GM21723 (cell line): ENCODE measurements around the gene OXT.
"Not testable (repeated sequence)": the region's sequence is repeated elsewhere in the genome, so short reads cannot be mapped to it uniquely, and the experiment has no call there.

Experiments
- ATAC-seq: cut with Tn5 transposase; IDR thresholded peaks from one replicate; pipeline ENCODE4 v1.9.1; 2021; ENCODE audit warnings: mild to moderate bottlenecking, moderate library complexity; ENCODE audit not compliant: unreplicated experiment

The OXT gene

DNA sequence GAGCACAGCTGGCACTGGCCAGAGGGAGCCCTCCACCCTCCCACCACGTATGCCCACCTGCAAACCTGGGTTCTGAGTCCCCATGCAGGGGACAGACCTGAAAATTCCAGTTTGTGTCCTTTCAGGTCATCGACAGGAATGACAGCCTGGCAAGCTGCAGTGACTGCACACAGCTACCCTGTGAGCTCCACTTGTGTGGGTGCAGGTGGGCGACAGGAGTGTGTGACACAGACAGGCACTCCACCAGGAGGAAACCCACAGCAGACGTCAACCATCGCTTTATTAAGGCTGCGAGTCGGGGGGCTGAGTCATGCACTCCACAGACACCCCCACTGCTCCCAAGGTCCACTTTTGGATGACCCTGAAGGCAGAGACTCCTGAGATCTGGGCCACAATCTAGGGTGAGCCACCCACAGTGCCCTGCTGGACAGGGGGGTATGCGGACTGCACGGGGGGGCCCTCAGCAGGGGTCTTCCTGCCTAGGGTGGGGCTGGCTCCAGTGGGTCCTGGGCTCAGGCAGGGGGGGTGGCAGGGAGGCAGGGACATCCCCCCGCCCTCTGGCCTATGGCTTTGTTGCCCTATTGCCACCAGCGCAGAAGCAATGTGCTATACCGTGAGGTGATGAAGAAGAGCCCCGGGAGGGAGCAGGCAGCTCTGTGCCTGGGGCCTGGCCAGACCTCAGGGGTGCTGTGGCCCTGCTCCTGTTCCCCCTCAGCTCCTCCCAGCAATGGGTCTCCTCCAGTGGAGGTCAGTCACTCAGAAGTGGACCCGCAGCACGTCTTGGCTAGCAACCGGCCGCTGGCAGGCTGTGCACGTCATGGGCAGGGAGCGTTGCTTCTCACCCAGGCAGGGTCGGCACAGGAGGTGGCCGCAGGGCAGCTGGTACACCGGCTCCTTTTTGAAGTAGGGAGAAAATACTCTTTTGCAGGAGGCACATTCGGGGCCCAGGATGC lies 38.2 kb downstream of the OXT start:
- no peak for ATAC-seq

DNA sequence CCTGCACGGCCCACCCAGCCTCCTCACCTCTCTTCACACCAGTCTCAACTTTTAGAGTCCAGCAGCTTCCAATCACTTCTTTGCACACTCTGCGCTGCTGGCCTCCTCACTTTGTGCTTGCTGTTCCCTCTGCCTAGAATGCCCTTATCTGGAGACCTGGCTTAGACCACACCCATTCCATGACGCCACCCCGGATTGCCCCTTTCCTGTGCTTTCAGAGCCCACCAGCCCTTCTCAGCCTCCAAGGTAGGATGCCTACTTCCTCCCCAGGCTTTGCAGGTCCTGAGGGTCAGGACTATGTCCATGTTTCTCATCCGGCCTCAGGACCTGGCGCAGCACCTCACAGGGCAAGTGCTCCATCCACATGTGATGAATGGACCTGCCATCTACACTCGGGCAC lies 40.1 kb downstream of the OXT start:
- ATAC-seq, result no peak

DNA sequence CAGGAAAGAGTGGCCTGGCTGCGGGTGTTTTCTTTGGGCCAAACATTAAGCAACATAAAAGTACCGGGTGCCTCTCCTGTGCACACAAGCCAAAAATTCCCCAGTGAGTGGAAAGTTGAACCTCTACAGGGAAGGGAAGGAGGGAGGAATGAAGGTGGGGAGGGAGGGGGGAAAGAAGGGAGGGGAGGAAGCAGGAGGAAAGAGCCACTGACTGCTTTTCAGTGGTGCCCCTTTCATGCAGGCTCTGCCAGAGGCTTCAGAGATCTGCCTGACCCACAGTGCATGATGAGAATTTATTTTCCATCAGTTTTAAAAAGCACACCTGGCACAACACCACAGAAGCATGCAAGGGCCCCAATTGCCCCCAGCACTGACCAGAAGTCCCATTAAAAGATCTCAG lies 40.6 kb downstream of the OXT start:
- no peak for ATAC-seq

DNA sequence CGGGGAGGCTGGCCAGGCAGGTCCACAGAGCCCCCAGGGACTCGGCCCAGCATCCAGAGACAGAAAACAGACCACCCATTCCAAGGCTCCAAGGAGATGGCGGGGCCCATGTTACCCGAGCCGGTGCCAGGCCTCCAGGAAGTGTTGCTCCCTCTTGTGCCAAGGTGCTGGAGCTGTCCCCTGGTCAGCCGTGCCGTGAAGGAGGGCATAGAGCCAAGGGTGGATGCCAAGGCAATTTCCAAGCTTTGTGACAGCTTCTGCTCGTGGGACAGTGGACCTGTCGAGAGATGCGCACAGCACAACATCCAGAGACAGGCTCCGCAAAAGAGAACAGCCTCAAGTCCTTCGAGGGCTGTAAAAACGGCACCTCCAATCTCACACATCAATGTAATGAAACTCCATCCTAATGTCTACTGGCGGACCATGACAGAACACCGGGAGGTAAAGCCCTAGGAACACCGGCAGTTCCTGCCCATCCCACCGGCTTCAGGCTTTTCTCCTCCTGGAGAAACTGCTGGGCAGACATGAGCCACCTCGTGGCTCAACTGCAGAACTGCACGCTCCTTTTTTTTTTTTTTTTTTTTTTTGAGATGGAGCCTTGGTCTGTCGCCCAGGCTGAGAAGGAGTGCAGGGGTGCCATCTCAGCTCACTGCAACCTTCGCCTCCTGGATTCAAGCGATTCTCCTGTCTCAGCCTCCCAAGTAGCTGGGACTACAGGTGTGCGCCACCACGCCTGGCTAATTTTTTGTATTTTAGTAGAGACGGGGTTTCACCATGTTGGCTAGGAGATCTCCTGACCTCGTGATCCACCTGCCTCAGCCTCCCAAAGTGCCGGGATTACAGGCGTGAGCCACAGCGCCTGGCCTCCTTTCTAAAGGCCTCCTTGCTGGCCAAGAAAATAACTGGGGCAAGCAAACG lies 44.0 kb downstream of the OXT start:
- ATAC-seq, result no peak

DNA sequence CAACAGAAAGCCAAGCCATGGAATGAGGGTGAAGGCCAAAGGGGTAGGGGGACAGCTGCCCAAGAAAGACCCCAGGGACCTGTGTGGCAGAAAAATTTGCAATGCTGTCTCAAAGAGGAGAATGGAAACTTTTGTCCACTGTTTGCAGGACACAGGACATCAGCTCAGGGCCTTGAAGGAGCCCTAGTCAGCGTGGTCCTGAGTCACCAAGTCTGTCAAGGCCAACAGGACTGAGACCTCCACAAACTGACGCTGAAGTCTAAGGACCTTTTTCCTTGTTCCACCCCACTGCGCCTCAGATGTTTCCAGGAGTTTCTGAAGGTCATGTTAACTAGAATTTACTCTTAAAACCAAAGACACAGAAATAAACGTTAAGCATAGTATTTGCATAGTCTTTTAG lies 44.9 kb downstream of the OXT start:
- ATAC-seq, result no peak

DNA sequence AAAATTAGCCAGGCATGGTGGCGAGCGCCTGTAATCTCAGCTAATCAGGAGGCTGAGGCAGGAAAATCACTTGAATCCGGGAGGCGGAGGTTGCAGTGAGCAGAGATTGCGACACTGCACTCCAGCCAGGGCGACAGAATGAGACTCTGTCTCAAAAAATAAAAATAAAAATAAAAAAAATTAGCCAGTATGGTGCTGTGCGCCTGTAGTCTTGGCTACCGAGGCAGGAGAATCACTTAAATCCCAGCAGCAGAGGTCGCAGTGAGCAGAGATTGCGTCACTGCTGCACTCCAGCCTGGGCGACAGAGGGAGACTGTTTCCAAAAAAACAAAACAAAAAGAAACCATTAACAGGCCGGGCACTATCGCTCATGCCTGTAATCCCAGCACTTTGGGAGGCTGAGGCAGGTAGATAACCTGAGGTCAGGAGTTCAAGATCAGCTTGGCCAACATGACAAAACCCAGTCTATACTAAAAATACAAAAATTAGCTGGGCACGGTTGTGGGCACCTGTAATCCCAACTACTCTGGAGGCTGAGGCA lies 46.5 kb downstream of the OXT start:
- ATAC-seq, result not testable (repeated sequence)

DNA sequence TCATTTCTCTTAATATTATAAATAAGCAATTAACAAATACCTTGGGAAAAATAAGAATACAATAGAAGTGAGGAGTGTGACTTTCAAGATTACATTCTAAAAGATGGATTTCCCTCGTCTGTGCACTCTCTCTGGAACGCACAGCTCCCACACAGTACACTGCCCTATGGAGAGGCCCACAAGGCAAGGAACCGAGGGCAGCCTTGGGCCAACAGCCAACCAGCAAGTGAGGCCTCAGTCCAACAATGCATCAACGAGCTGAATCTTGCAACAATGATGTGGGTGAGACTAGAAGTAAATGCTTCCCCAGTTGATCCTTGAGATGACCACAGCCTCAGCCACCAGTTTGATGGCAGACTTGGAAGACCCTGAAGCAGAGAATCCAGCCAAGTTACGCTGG lies 47.6 kb downstream of the OXT start:
- ATAC-seq, result no peak

DNA sequence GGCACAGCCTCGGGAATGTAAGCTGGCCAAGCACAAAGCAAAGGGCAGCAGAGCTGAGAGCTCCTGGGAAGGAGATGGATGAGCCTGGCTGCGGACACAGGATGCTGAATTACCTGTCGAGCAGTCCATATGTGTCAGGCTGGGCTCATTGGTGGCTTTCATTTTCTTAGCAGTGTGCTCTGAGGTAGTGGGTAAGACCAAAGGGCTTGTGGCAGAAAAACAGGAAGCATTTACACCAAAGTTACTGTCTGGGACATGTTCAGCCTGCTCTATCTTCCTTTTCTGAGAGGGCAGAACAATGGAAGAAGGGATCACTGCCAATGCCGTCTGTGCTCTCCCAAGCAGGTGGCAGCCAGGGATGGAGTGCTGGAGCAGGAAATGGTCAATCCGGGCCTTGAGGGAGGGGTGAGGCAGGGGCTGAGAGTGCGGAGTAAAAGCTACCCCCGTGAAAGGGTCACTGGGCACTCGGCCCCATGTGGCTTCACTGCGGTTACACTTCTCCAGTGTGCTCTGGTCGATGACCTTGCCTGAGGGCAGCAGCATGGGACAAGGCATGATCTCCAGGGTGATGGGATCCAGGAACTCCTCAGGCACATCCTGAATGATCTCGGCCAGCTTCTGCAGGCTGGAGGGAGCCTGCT lies 50.0 kb downstream of the OXT start:
- no peak for ATAC-seq
